ENCODE measurements around the gene ANGPTL8.

Gene ANGPTL8

DNA sequence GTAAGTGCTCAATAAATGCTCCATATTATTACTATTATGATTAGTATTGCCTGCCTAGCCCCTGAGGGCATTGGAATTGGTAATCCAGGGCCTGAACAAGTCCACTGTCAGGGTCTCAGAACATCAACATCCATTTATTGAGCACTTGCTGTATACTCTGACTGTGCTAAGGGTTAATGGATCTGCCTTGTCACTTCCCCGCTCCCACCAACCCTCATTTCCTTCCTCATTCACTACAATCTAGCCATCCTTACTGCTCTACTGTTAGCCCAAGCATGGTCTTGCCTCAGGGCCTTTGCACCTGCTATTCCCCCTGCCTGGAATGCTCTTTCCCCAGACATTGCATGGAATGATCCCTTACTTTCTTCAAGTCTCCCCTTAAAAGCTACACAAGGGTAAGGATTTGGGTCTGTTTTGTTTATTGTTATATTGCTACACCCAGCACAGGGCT, 12.7 kb upstream of the ANGPTL8 start:
- Histone ChIP-seq H3K79me2 (ENCODE audit: low read length) (no peaks in the 10 kb centered on the region), H3K4me3 (ENCODE audit: low read length) (no peak overlapping the region), H3K9me3 (ENCODE audit: insufficient read depth, low read length) (no peaks in the 10 kb centered on the region)

DNA sequence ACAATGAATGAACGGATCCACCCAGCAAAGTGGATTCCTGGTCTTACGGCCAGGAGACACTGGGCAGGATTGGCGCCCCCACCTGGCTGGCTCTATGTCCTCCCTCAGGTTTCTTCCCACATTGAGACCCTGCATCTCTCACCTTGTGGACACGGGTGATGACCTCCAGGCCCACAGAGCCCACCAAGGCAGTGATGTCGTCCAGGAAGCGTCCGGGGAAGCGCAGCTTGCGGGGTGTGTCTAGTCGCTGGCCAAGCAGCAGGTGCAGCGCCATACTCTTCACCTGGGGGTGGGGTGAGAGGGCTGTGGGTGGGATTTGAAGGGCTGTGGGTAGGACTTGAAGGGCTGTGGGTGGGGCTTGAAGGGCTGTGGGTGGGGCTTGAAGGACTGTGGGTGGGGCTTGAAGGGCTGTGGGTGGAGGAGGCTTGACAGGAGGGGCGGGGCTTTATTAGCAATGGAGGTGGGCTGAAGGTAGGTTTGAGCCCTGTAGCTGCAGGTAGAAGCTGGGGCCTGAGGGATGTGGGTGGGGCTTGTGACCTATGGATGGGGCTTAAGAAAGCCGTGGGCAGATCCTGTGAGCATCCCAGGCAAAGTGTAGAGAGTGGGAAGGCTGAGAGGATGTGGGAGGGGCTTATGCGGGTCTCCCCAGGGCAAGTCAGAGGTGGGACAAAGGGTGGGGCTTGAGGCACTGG, 12.1 kb upstream of the ANGPTL8 start:
- H3K4me3 ChIP-seq (ENCODE audit: low read length), result no peak overlapping the region
- no peaks in the 10 kb centered on the region for H3K9me3 ChIP-seq (ENCODE audit: insufficient read depth, low read length)
- H3K27me3 ChIP-seq (ENCODE audit: low read depth, low read length), result no peaks in the 10 kb centered on the region
- no peak overlapping the region for H3K9ac ChIP-seq (ENCODE audit: low read length)
- no peak overlapping the region for H3K27ac ChIP-seq (ENCODE audit: low read length)
- TF ChIP-seq EZH2phosphoT487 (IDR thresholded peaks at IDR 0.05; ENCODE audit: low read depth), result no peak
- TF ChIP-seq, protein P1, sequence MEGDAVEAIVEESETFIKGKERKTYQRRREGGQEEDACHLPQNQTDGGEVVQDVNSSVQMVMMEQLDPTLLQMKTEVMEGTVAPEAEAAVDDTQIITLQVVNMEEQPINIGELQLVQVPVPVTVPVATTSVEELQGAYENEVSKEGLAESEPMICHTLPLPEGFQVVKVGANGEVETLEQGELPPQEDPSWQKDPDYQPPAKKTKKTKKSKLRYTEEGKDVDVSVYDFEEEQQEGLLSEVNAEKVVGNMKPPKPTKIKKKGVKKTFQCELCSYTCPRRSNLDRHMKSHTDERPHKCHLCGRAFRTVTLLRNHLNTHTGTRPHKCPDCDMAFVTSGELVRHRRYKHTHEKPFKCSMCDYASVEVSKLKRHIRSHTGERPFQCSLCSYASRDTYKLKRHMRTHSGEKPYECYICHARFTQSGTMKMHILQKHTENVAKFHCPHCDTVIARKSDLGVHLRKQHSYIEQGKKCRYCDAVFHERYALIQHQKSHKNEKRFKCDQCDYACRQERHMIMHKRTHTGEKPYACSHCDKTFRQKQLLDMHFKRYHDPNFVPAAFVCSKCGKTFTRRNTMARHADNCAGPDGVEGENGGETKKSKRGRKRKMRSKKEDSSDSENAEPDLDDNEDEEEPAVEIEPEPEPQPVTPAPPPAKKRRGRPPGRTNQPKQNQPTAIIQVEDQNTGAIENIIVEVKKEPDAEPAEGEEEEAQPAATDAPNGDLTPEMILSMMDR (IDR thresholded peaks at IDR 0.05; ENCODE audit: low read depth, low read length), result peak; percentile 46
- no peaks in the 10 kb centered on the region for H3K4me1 ChIP-seq (ENCODE audit: low read length)
- no peak overlapping the region for H2AFZ ChIP-seq (ENCODE audit: low read depth, low read length)
- no peaks in the 10 kb centered on the region for H3K79me2 ChIP-seq (ENCODE audit: low read length)
- H3K36me3 ChIP-seq (replicated peaks; ENCODE audit: low read depth, low read length), result peaks cover 5% of the 10 kb centered on the region
- H4K20me1 ChIP-seq (ENCODE audit: insufficient read depth, low read length), result no peaks in the 10 kb centered on the region
- H3K4me2 ChIP-seq (ENCODE audit: low read length), result no peak overlapping the region

More for the DNA sequence above, 12.7 kb upstream of the ANGPTL8 start:
- TF ChIP-seq, protein P1 (IDR thresholded peaks at IDR 0.05; ENCODE audit: low read depth, low read length), result no peak
- no peak for TF ChIP-seq EZH2phosphoT487 (IDR thresholded peaks at IDR 0.05; ENCODE audit: low read depth)
- Histone ChIP-seq H3K4me2 (ENCODE audit: low read length) (no peak overlapping the region), H3K36me3 (replicated peaks; ENCODE audit: low read depth, low read length) (peaks cover 3% of the 10 kb centered on the region), H4K20me1 (ENCODE audit: insufficient read depth, low read length) (no peaks in the 10 kb centered on the region), H3K27ac (ENCODE audit: low read length) (no peak overlapping the region), H3K9ac (ENCODE audit: low read length) (no peak overlapping the region), H2AFZ (ENCODE audit: low read depth, low read length) (no peak overlapping the region), H3K4me1 (ENCODE audit: low read length) (no peaks in the 10 kb centered on the region), H3K27me3 (ENCODE audit: low read depth, low read length) (no peaks in the 10 kb centered on the region)

DNA sequence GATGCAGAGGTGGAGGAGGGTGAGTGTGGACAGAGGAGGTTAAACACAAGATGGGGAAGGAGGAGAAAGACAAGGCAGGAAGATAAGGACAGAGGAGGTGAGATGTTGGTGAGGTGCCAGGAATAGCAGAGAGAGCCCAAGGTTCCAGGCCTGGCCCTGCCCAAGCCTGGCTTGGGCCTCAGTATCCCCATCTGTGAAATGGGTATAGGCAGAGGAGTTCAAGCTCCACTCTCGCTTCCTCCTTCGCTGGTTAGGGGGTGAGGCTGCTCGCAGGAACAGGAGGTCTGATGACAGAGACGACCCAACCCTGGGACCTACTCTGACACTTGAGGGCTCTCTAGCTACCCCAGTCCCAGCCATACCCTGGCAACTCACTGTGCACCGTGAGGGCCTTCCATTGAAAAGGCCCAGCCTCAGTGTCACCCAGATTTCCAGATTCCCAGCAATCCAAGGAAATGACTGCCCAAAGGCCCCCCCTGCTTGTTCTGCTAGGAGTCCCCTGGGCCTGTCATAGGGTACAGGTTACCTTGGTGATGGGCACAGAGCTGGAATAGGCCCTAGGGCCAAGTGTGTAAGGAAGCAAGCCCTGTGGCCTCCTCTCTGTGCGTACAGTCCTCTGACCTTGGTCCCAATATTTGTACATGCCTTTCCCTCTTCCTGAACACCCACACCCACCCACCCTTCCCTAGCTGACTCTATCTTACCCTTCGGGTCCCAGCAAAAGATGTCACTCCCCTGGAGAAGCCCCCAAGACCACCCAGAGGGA, 8.6 kb upstream of the ANGPTL8 start:
- H2AFZ ChIP-seq (ENCODE audit: low read depth, low read length), result no peak overlapping the region
- TF ChIP-seq, protein P1 (IDR thresholded peaks at IDR 0.05; ENCODE audit: low read depth, low read length), result no peak
- TF ChIP-seq EZH2phosphoT487 (IDR thresholded peaks at IDR 0.05; ENCODE audit: low read depth), result no peak
- peaks cover 13% of the 10 kb centered on the region for H3K36me3 ChIP-seq (replicated peaks; ENCODE audit: low read depth, low read length)
- no peak overlapping the region for H3K4me3 ChIP-seq (ENCODE audit: low read length)
- no peak overlapping the region for H3K4me2 ChIP-seq (ENCODE audit: low read length)
- H3K9ac ChIP-seq (ENCODE audit: low read length), result no peak overlapping the region
- H4K20me1 ChIP-seq (ENCODE audit: insufficient read depth, low read length), result no peaks in the 10 kb centered on the region
- no peak overlapping the region for H3K27ac ChIP-seq (ENCODE audit: low read length)
- H3K4me1 ChIP-seq (ENCODE audit: low read length), result no peaks in the 10 kb centered on the region
- H3K27me3 ChIP-seq (ENCODE audit: low read depth, low read length), result no peaks in the 10 kb centered on the region
- no peaks in the 10 kb centered on the region for H3K9me3 ChIP-seq (ENCODE audit: insufficient read depth, low read length)
- H3K79me2 ChIP-seq (ENCODE audit: low read length), result no peaks in the 10 kb centered on the region

DNA sequence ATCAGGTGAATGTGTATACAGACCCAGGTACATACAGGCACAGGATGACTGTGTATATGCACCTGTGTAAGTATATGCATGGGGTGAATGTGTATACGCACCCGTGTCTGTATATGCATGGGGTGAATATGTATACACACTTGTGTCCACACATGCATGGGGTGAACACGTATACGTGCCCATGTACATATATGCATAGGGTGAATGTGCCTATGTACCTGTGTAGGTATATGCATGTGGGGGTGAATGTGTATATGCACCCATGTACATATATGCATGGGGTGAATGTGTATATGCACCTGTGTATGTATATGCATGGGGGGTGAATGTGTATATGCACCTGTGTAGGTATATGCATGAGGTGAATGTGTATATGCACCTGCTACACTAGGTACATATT, 6.9 kb upstream of the ANGPTL8 start:
- Histone ChIP-seq H3K9me3 (ENCODE audit: insufficient read depth, low read length) (no peaks in the 10 kb centered on the region), H3K27me3 (ENCODE audit: low read depth, low read length) (no peaks in the 10 kb centered on the region), H3K9ac (ENCODE audit: low read length) (no peak overlapping the region), H2AFZ (ENCODE audit: low read depth, low read length) (no peak overlapping the region), H3K27ac (ENCODE audit: low read length) (no peak overlapping the region), H3K4me2 (ENCODE audit: low read length) (no peak overlapping the region), H3K4me1 (ENCODE audit: low read length) (no peaks in the 10 kb centered on the region), H3K4me3 (ENCODE audit: low read length) (no peak overlapping the region), H3K79me2 (ENCODE audit: low read length) (no peaks in the 10 kb centered on the region), H3K36me3 (replicated peaks; ENCODE audit: low read depth, low read length) (peaks cover 10% of the 10 kb centered on the region), H4K20me1 (ENCODE audit: insufficient read depth, low read length) (no peaks in the 10 kb centered on the region)
- no peak for TF ChIP-seq EZH2phosphoT487 (IDR thresholded peaks at IDR 0.05; ENCODE audit: low read depth)
- TF ChIP-seq, protein P1 (IDR thresholded peaks at IDR 0.05; ENCODE audit: low read depth, low read length), result no peak
